Lung (tissue), 12 donors: Measurements from ENCODE around the gene APOBEC3B. TPM values are rescaled to one million over a fixed set of nuclear protein-coding genes. Genes with fewer than 3 reads are reported as not detected.

Source experiments
- ATAC-seq: fragments of 200-7000 bp; cut with Tn5 transposase; one replicate; pipeline ENCODE4 v1.9.1; 2020; ENCODE audit warnings: moderate number of reproducible peaks; ENCODE audit not compliant: insufficient read depth, low FRiP score
- DNase-seq, 3 donors: peaks; one replicate each; pipeline ENCODE4 v3.0.0-alpha.2; 2013 to 2017
- H3K27ac ChIP-seq, 2 donors: one replicate each; pipeline ENCODE4 v1.5.1; 2013; ENCODE audit warnings: mild to moderate bottlenecking in 2 of 2, moderate library complexity in 2 of 2, control low read depth in 1 of 2, inconsistent platforms in 1 of 2, low read depth in 1 of 2, low read length in 1 of 2
- H3K27me3 ChIP-seq, 3 donors: one replicate each; pipeline ENCODE4 v1.5.1; 2013; ENCODE audit warnings: low read length in 2 of 3; ENCODE audit not compliant: control insufficient read depth in 3 of 3, insufficient read depth in 3 of 3
- H3K36me3 ChIP-seq, 4 donors: one replicate each; pipeline ENCODE4 v1.5.1; 2013; ENCODE audit warnings: low read length in 4 of 4, mild to moderate bottlenecking in 1 of 4, moderate library complexity in 1 of 4; ENCODE audit not compliant: control insufficient read depth in 4 of 4, insufficient read depth in 4 of 4
- H3K4me1 ChIP-seq, 5 donors: one replicate each; pipeline ENCODE4 v1.5.1; 2013; ENCODE audit warnings: low read length in 5 of 5, mild to moderate bottlenecking in 2 of 5, moderate library complexity in 1 of 5; ENCODE audit not compliant: control insufficient read depth in 5 of 5, insufficient read depth in 5 of 5
- H3K4me3 ChIP-seq: one replicate; pipeline ENCODE4 v1.5.1; 2013; ENCODE audit warnings: mild to moderate bottlenecking, control low read depth, moderate library complexity
- H3K9ac ChIP-seq, 2 donors: one replicate each; pipeline ENCODE4 v1.5.1; 2013; ENCODE audit warnings: low read length in 2 of 2, control low read depth in 1 of 2; ENCODE audit not compliant: insufficient read depth in 1 of 2
- H3K9me3 ChIP-seq, 4 donors: one replicate each; pipeline ENCODE4 v1.5.1; 2013; ENCODE audit warnings: low read length in 3 of 4, mild to moderate bottlenecking in 1 of 4, moderate library complexity in 1 of 4; ENCODE audit not compliant: control insufficient read depth in 4 of 4, insufficient read depth in 3 of 4
- WGBS, 2 donors: extraction: QIAGEN DNeasy Blood & Tissue Kit; methylation state at CpG; one replicate each; pipeline ENCODE4 v1.1.7; 2013; 5-methylcytosine and 5-hydroxymethylcytosine counted together
- polyA plus RNA-seq, 2 donors: library from polyadenylated mRNA; stranded (reverse); fragments of 200-250 nt; gene quantifications; one replicate each; pipeline ENCODE4 v1.2.1, GENCODE V29; 2013
- total RNA-seq, 2 donors: library from RNA; depleted of rRNA in 1 of 2; stranded (reverse); fragments of >200 nt in 1 of 2; gene quantifications; one replicate each; pipeline ENCODE4 v1.2.1, GENCODE V29; 2014 to 2021
- TF ChIP-seq, protein P1 (sequence below): IDR thresholded peaks from 2 replicates; pipeline ENCODE4 v1.5.1; 2012; ENCODE audit warnings: mild to moderate bottlenecking; ENCODE audit errors: control extremely low read depth, extremely low read depth
- donor health status: control.
- donor health status: control.
- donor health status: Bipolar disorder and iron deficiency.
- donor health status: healthy.
- donor health status: DM: yes; HTN: yes; CAD: no.

The APOBEC3B gene
- total and polyA plus RNA-seq, 4 donors, result 1.0 to 4.5 (median 3.5) TPM

DNA sequence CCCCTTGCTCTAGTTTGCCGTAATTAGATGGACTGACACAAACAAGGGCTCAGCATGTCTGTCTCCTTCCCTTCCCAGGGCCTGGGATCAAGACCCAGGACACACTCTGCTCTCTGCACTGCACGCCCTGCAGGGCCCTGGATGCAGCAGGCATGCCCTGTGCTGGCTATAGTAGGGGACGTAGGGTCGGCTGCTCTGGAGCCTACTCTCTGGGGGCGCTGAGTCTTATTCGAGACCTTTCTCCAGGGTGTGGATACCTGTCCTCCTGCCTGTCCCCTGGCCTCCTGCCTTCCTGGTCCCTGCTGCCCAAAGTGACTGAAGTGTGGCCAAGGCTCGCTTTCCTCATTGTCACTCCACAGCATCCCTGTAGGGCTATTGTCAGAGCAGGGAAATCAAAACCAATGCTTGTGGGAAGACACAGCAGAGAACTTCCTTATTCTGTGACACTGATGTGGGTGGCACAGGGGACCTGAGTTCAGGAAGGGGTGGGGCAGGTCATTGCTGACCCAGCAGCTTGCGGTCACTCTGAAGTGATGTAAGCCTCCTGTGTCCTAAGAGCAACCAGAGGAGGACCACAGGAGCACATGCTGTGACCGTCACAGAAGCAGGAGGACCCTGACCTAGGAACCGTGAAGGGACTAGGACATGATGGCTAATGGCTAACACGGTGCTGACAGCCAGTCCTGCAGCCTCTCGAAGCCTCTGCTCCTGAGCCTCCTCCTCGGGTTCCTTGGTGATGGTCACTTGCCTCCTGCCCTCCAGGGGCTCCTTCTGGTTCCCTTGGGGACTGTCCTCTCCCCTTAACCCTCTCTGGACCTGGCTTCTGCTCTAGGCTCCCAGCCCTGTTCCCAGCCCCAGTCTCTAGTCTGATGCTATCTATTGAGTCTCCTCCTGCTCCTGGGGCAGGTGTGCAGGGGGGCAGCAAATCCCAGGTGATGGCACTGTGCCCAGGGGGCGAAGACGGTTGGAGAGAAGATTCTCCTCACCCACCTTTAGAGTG lies 14.4 kb upstream of the APOBEC3B start:
- no peak overlapping the region for H3K4me3 ChIP-seq
- H3K27me3 ChIP-seq, result no peaks in the 10 kb centered on the region
- H3K4me1 ChIP-seq, result peaks cover 0 to 3% (median 0%) of the 10 kb centered on the region in 5 donors
- TF ChIP-seq, protein P1, sequence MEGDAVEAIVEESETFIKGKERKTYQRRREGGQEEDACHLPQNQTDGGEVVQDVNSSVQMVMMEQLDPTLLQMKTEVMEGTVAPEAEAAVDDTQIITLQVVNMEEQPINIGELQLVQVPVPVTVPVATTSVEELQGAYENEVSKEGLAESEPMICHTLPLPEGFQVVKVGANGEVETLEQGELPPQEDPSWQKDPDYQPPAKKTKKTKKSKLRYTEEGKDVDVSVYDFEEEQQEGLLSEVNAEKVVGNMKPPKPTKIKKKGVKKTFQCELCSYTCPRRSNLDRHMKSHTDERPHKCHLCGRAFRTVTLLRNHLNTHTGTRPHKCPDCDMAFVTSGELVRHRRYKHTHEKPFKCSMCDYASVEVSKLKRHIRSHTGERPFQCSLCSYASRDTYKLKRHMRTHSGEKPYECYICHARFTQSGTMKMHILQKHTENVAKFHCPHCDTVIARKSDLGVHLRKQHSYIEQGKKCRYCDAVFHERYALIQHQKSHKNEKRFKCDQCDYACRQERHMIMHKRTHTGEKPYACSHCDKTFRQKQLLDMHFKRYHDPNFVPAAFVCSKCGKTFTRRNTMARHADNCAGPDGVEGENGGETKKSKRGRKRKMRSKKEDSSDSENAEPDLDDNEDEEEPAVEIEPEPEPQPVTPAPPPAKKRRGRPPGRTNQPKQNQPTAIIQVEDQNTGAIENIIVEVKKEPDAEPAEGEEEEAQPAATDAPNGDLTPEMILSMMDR, result no peak
- no peaks in the 10 kb centered on the region for H3K9me3 ChIP-seq
- H3K27ac ChIP-seq, result peak overlapping the region in 1 of 2 donors; percentile 26
- ATAC-seq, result no peak
- DNase-seq, result no peak
- WGBS, 2 donors, result 62 to 69% methylated on average over 15 of the region's 15 CpGs
- no peak overlapping the region for H3K9ac ChIP-seq
- no peaks in the 10 kb centered on the region for H3K36me3 ChIP-seq

GRCh38 chr22:38968801-38969200 lies 13.3 kb upstream of the APOBEC3B start:
- DNase-seq (no peak), ATAC-seq (no peak)
- peaks cover 0 to 3% (median 0%) of the 10 kb centered on the region in 5 donors for H3K4me1 ChIP-seq
- no peak overlapping the region for H3K4me3 ChIP-seq
- no peak overlapping the region for H3K27ac ChIP-seq
- TF ChIP-seq, protein P1, result no peak
- no peaks in the 10 kb centered on the region for H3K9me3 ChIP-seq
- H3K27me3 ChIP-seq, result no peaks in the 10 kb centered on the region
- H3K9ac ChIP-seq, result no peak overlapping the region
- WGBS, 2 donors, result 80 to 90% methylated on average over 11 of the region's 11 CpGs
- no peaks in the 10 kb centered on the region for H3K36me3 ChIP-seq

- Histone ChIP-seq H3K9ac (no peak overlapping the region), H3K27ac (no peak overlapping the region), H3K4me1 (peaks cover 0 to 3% (median 0%) of the 10 kb centered on the region in 5 donors), H3K36me3 (no peaks in the 10 kb centered on the region), H3K9me3 (no peaks in the 10 kb centered on the region), H3K27me3 (no peaks in the 10 kb centered on the region), H3K4me3 (no peak overlapping the region)
- no peak for DNase-seq
- TF ChIP-seq, protein P1, result no peak
- WGBS, 2 donors, result 38 to 44% methylated on average over 8 of the region's 8 CpGs
- no peak for ATAC-seq
Observed at GRCh38 chr22:38970551-38970950, 11.6 kb upstream of the APOBEC3B start.
